GM12891 (cell line): ENCODE data around the gene SPATA31D3.

ENCODE experiments used
- POLR2A ChIP-seq: IDR thresholded peaks from 2 replicates; pipeline ENCODE4 v1.6.1; 2011; ENCODE audit warnings: low read depth, low read length, control low read depth
- POLR2AphosphoS5 ChIP-seq: IDR thresholded peaks from 2 replicates; pipeline ENCODE4 v1.6.1; 2011; ENCODE audit warnings: low read depth, low read length, control low read depth
- TAF1 ChIP-seq: IDR thresholded peaks from 2 replicates; pipeline ENCODE4 v1.6.1; 2011; ENCODE audit warnings: low read depth, low read length, control low read depth

DNA sequence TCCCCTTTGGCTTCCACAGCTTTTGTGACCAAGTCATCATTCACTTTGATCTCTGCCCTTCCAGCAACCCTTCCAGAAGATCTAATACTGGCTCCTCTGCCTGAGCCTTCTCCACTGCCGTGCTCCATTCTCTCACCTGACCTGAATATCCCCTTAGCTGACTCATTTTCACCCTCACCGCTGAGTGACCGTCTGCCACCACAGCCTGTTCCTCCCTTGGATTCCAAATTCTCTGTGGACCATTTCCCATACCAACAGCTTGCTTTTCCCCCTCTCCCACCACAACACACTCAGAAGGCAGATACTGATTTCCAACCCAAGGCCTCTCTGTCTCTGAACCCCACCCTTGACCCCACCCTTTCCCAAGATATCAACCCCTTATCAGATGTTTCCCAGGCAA lies 24.7 kb downstream of the SPATA31D3 start:
- TF ChIP-seq POLR2AphosphoS5: no peak
- TF ChIP-seq POLR2A: no peak
- no peak for TF ChIP-seq TAF1
